ENCODE data around the gene SPAG9. TPM values are rescaled to one million over a fixed set of nuclear protein-coding genes. Genes with fewer than 3 reads are reported as not detected.

Gene SPAG9
- total RNA-seq (2021; fragmentation: NEBNext Ultra II Directional; extraction: Animal tissue kit (Norgen Biotek cat#: 25700)), result 46.0 and 63.8 TPM in 2 replicates
- 8.3 and 9.8 TPM in 2 replicates for polyA plus RNA-seq (2011; rRNA removed)
- polyA plus RNA-seq (2011; cell fraction: cytosol; rRNA removed), result 15.4 TPM
- 31.2 TPM for polyA plus RNA-seq (2011; cell fraction: nucleus; rRNA removed)
- polyA plus RNA-seq (2012, experiment 1 of 2), result 27.2 to 37.4 TPM (median 28.8 TPM) in 4 replicates
- 2.2 TPM for polyA plus RNA-seq (2012, experiment 2 of 2)
- 22.1 TPM for polyA plus RNA-seq (2013, experiment 1 of 2)
- polyA plus RNA-seq (2013, experiment 2 of 2), result 21.7 TPM
- 80.1 and 106 TPM in 2 replicates for polyA minus RNA-seq (2011; rRNA and poly(A)+ RNA removed)
- 45.4 TPM for polyA minus RNA-seq (2011; cell fraction: cytosol; rRNA and poly(A)+ RNA removed)
- polyA minus RNA-seq (2011; cell fraction: nucleus; rRNA and poly(A)+ RNA removed), result 114 TPM
- long read RNA-seq, experiment 1, partial matches to known transcripts, result 14 of 30 reads
- long read RNA-seq, experiment 1, other reads (novel, unspliced or antisense), result 15 of 30 reads
- long read RNA-seq, experiment 2, partial matches to known transcripts, result 6 of 9 reads
- long read RNA-seq, experiment 2, other reads (novel, unspliced or antisense), result 3 of 9 reads

GRCh38 chr17:51120739-51121619 is at the start of gene SPAG9:
Gene SPAG9 (minus strand): TSS chr17:51120868. CDS start chr17:51120656, 212 bp downstream.
- CTCF ChIA-PET (ENCODE audit: partially characterized antibody), result interaction anchor here (0.9 to 1.0 kb wide), 2 partner anchors 32 to 119 kb away, joined by 3 to 6 read pairs; partner anchors contain the start of gene NME1
- peak within 1 kb of the TSS; percentile 89 for H4K8ac ChIP-seq (ENCODE audit: extremely low read depth, insufficient read depth, low read length)
- TF ChIP-seq JUND (IDR thresholded peaks at IDR 0.05; ENCODE audit: low read length) (peak; percentile 32; the same call in 1 of the 2 replicates), TAF1 (IDR thresholded peaks at IDR 0.05; ENCODE audit: low read depth, low read length) (peak; percentile 85), YY1 (IDR thresholded peaks at IDR 0.05; ENCODE audit: low read depth, low read length) (peak; percentile 62; the same call in 1 of the 2 replicates), ASH2L (IDR thresholded peaks at IDR 0.05; ENCODE audit: low read length) (peak; percentile 11), SP4 (IDR thresholded peaks at IDR 0.05; ENCODE audit: low read length) (0 out of 2 replicates have a peak, but pooled peaks have one; percentile 5), SIN3A (conservative IDR thresholded peaks at IDR 0.05 in 1 of 2, IDR thresholded peaks at IDR 0.05 in 1 of 2; ENCODE audit: low read depth in 1 of 2, low read length in 2 of 2) (0 out of 4 replicates have a peak, but pooled peaks of 1 of the 2 experiments have one; percentile 25), NANOG (IDR thresholded peaks at IDR 0.05; ENCODE audit: insufficient read depth, low read depth, low read length, poor library complexity, severe bottlenecking) (no peak), CHD1 (IDR thresholded peaks at IDR 0.05; ENCODE audit: low read depth, low read length) (no peak)

More at GRCh38 chr17:51120739-51121619, at the start of gene SPAG9:
- peak within 1 kb of the TSS; percentile 54 for H2BK120ac ChIP-seq (replicated peaks; ENCODE audit: low read depth, low read length)
- 2% methylated on average over 30 of the region's 68 CpGs; no CpG with 5 or more reads in 1 of the 2 experiments for whole genome bisulfite sequencing, 2 experiments (ENCODE audit: extremely low coverage in 1 of 2, insufficient coverage in 1 of 2, insufficient read length in 1 of 2, insufficient replicate concordance in 2 of 2, low coverage in 1 of 2, low lambda C conversion rate in 2 of 2, missing lambda C conversion rate in 1 of 2)
- no peak within 1 kb of the TSS for H3K4ac ChIP-seq (replicated peaks; ENCODE audit: insufficient read length, low read depth, low read length)
- peak within 1 kb of the TSS; percentile 68 for H3K18ac ChIP-seq (ENCODE audit: extremely low read depth, low read length)
- H3K4me3 ChIP-seq (ENCODE audit: extremely low read depth in 1 of 4, insufficient read depth in 2 of 4, low read depth in 3 of 4, low read length in 4 of 4), result peak within 1 kb of the TSS; percentile 89 to 100 (median 96)
- H3K23me2 ChIP-seq (ENCODE audit: low read depth, low read length), result peaks cover 11% of the 10 kb centered on the region
- H3K36me3 ChIP-seq (ENCODE audit: control insufficient read depth in 2 of 4, insufficient read depth in 4 of 4, low read length in 3 of 4), result no peaks in the 10 kb centered on the region
- H2BK20ac ChIP-seq (ENCODE audit: low read length), result no peak within 1 kb of the TSS
- peak within 1 kb of the TSS; percentile 98 for H3K27ac ChIP-seq (ENCODE audit: low read depth, low read length)
- peak within 1 kb of the TSS; percentile 71 for H4K5ac ChIP-seq (ENCODE audit: insufficient read length, low read depth, low read length)
- H3K23ac ChIP-seq (ENCODE audit: insufficient read length), result no peak within 1 kb of the TSS
- H2AFZ ChIP-seq (ENCODE audit: low read length), result peak within 1 kb of the TSS; percentile 95
- H2BK5ac ChIP-seq (ENCODE audit: low read depth, low read length), result peak within 1 kb of the TSS; percentile 91
- POLR2A ChIA-PET (ENCODE audit: partially characterized antibody), result interaction anchor here (0.7 to 3.3 kb wide), 14 partner anchors 10 to 254 kb away, joined by 3 to 17 read pairs (median 4); partner anchors contain the start of genes NME1, NME2 and TOB1
- peaks cover 5 to 15% of the 10 kb centered on the region in 2 experiments for H4K20me1 ChIP-seq (replicated peaks in 1 of 2; ENCODE audit: control insufficient read depth in 1 of 2, insufficient read depth in 2 of 2, low read length in 2 of 2)
- peak within 1 kb of the TSS; percentile 81 to 98 (median 90) for H3K9ac ChIP-seq (replicated peaks in 1 of 4; ENCODE audit: extremely low read depth in 1 of 4, low read depth in 3 of 4, low read length in 3 of 4)
- H3K9me3 ChIP-seq (ENCODE audit: insufficient read depth in 2 of 2, low read depth in 1 of 2, low read length in 1 of 2), result no peaks in the 10 kb centered on the region
- H4K91ac ChIP-seq (replicated peaks; ENCODE audit: insufficient read length, low read length), result peak within 1 kb of the TSS; percentile 42
- peaks cover 0 to 37% of the 10 kb centered on the region in 2 experiments; a peak in 2 of 4 replicates for H3K79me2 ChIP-seq (ENCODE audit: control insufficient read depth in 1 of 2, insufficient read depth in 2 of 2, low read length in 2 of 2)
- no peak within 1 kb of the TSS for H3K14ac ChIP-seq (ENCODE audit: insufficient read length)
- no peaks in the 10 kb centered on the region for H3K27me3 ChIP-seq (replicated peaks in 1 of 4; ENCODE audit: control insufficient read depth in 3 of 4, extremely low read depth in 1 of 4, insufficient read depth in 3 of 4, low read length in 3 of 4)
- peak within 1 kb of the TSS; percentile 32 for H3K56ac ChIP-seq (replicated peaks; ENCODE audit: insufficient read length, low read depth, low read length)
- H3K79me1 ChIP-seq (ENCODE audit: low read depth, low read length), result peaks cover 7% of the 10 kb centered on the region; the same call in 1 of the 2 replicates
- H2AK5ac ChIP-seq (ENCODE audit: low read depth, low read length), result 0 out of 2 replicates have a peak within 1 kb of the TSS, but pooled peaks have one; percentile 53
- DNase-seq (ENCODE audit: low read depth in 1 of 2, low spot score in 2 of 2), result peak; percentile 74 to 92
- peak within 1 kb of the TSS; percentile 89 to 93 for H3K4me2 ChIP-seq (ENCODE audit: insufficient read depth in 1 of 2, low read depth in 2 of 2, low read length in 2 of 2)
- H2BK15ac ChIP-seq (ENCODE audit: low read length), result no peak within 1 kb of the TSS
- H3K4me1 ChIP-seq (replicated peaks in 1 of 4; ENCODE audit: control insufficient read depth in 3 of 4, insufficient read depth in 4 of 4, low read length in 3 of 4), result peaks cover 0 to 5% (median 4%) of the 10 kb centered on the region in 4 experiments; a peak in 4 of 7 replicates
- peak within 1 kb of the TSS; percentile 55; the same call in 1 of the 2 replicates for H2BK12ac ChIP-seq (ENCODE audit: low read depth, low read length)
- FAIRE-seq, result no peak

All from H1 (cell line).